ENCODE data around the gene SCT.

SCT gene

GRCh38 chr11:620935-621814 is 5.8 kb downstream of the SCT start:
- FAIRE-seq: no peak

- FAIRE-seq: no peak
Measured at GRCh38 chr11:620201-620600, 6.8 kb downstream of the SCT start.

- FAIRE-seq: no peak
Measured at GRCh38 chr11:619628-620050, 7.3 kb downstream of the SCT start.

- no peak for FAIRE-seq
Measured at GRCh38 chr11:618856-619627, 7.9 kb downstream of the SCT start.

GRCh38 chr11:617912-618682 is 8.9 kb downstream of the SCT start:
- no peak for FAIRE-seq

GRCh38 chr11:617199-617911 is 9.6 kb downstream of the SCT start:
- no peak for FAIRE-seq

GRCh38 chr11:616320-617198 is 10.4 kb downstream of the SCT start:
- FAIRE-seq: no peak

GRCh38 chr11:615504-616319 is 11.3 kb downstream of the SCT start, which contains the start of gene IRF7:
IRF7 (minus strand) TSS chr11:615950; CDS start chr11:615364, 586 bp downstream.
- FAIRE-seq: no peak

GRCh38 chr11:614623-615503 is 12.1 kb downstream of the SCT start:
- no peak for FAIRE-seq

GRCh38 chr11:614021-614622 is 12.9 kb downstream of the SCT start:
- no peak for FAIRE-seq

- FAIRE-seq: no peak
Measured at GRCh38 chr11:613369-613968, 13.5 kb downstream of the SCT start.

- no peak for FAIRE-seq
Measured at GRCh38 chr11:612961-613300, 14.1 kb downstream of the SCT start.

- FAIRE-seq: no peak
Measured at GRCh38 chr11:612201-612960, 14.6 kb downstream of the SCT start.

GRCh38 chr11:611001-611996 is 15.7 kb downstream of the SCT start:
- FAIRE-seq: no peak

GRCh38 chr11:610146-610801 is 16.7 kb downstream of the SCT start:
- no peak for FAIRE-seq

GRCh38 chr11:609341-609811 is 17.6 kb downstream of the SCT start:
- FAIRE-seq: no peak
